Effector memory CD8-positive, alpha-beta T cell (primary cell): Measurements from ENCODE around the gene GCH1.
A peak's percentile ranks its signal among the peaks of the same experiment; 100 is the strongest.
"Not testable (repeated sequence)": the region's sequence is repeated elsewhere in the genome, so short reads cannot be mapped to it uniquely, and the experiment has no call there.

Experiments
- ATAC-seq: fragments of 150-1000 bp; cut with Tn5 transposase; replicated peaks from 2 replicates; pipeline ENCODE4 v1.10.0; 2021; ENCODE audit warnings: mild to moderate bottlenecking, moderate library complexity
- DNase-seq, 3 experiments: peaks; one replicate each; pipeline ENCODE4 v3.0.0; 2021
- H3K27ac Mint-ChIP-seq, 2 donors: one replicate each; pipeline ENCODE4 v1.8.0; 2022; ENCODE audit warnings: mild to moderate bottlenecking in 2 of 2, mixed read lengths in 2 of 2, moderate library complexity in 2 of 2
- H3K27me3 Mint-ChIP-seq, 2 donors: one replicate each; pipeline ENCODE4 v1.8.0; 2022; ENCODE audit warnings: mixed read lengths in 2 of 2
- H3K36me3 Mint-ChIP-seq: one replicate; pipeline ENCODE4 v1.8.0; 2022; ENCODE audit warnings: mild to moderate bottlenecking, moderate library complexity, mixed read lengths; ENCODE audit not compliant: insufficient read depth
- H3K4me1 Mint-ChIP-seq, 2 donors: one replicate each; pipeline ENCODE4 v1.8.0; 2022; ENCODE audit warnings: low read depth in 2 of 2, mixed read lengths in 2 of 2
- H3K4me3 Mint-ChIP-seq, 2 donors: one replicate each; pipeline ENCODE4 v1.8.0; 2022; ENCODE audit warnings: mild to moderate bottlenecking in 2 of 2, mixed read lengths in 2 of 2, moderate library complexity in 2 of 2
- H3K9me3 Mint-ChIP-seq, 2 donors: one replicate each; pipeline ENCODE4 v1.8.0; 2022; ENCODE audit warnings: mixed read lengths in 2 of 2

The GCH1 gene

GRCh38 chr14:54897809-54898555 is 4.6 kb downstream of the GCH1 start:
- H3K27me3 Mint-ChIP-seq, H3K9me3 Mint-ChIP-seq, ATAC-seq, DNase-seq, H3K4me3 Mint-ChIP-seq: not testable (repeated sequence)
- peaks cover 40% of the 10 kb centered on the region for H3K36me3 Mint-ChIP-seq
- H3K27ac Mint-ChIP-seq, result peak overlapping the region in 1 of 2 donors; percentile 60
- peaks cover 22 to 32% of the 10 kb centered on the region in 2 donors for H3K4me1 Mint-ChIP-seq

- DNase-seq (no peak), ATAC-seq (no peak)
- H3K36me3 Mint-ChIP-seq, result peaks cover 18% of the 10 kb centered on the region
- H3K4me3 Mint-ChIP-seq, result no peak overlapping the region
- no peak overlapping the region for H3K27ac Mint-ChIP-seq
- H3K27me3 Mint-ChIP-seq, result no peaks in the 10 kb centered on the region
- no peaks in the 10 kb centered on the region for H3K9me3 Mint-ChIP-seq
- H3K4me1 Mint-ChIP-seq, result peaks cover 26 to 32% of the 10 kb centered on the region in 2 donors
Observed at GRCh38 chr14:54895683-54896082, 6.9 kb downstream of the GCH1 start.

- Mint-ChIP-seq H3K4me1 (peaks cover 23 to 28% of the 10 kb centered on the region in 2 donors), H3K4me3 (no peak overlapping the region), H3K27ac (no peak overlapping the region), H3K36me3 (peaks cover 18% of the 10 kb centered on the region), H3K27me3 (no peaks in the 10 kb centered on the region), H3K9me3 (no peaks in the 10 kb centered on the region)
- ATAC-seq (no peak), DNase-seq (no peak)
Observed at GRCh38 chr14:54894995-54895394, 7.6 kb downstream of the GCH1 start.

- H3K4me3 Mint-ChIP-seq, result no peak overlapping the region
- H3K27me3 Mint-ChIP-seq, result no peaks in the 10 kb centered on the region
- ATAC-seq (peak; percentile 81), DNase-seq (peak in 2 of 3 experiments; percentile 26 to 32)
- no peaks in the 10 kb centered on the region for H3K9me3 Mint-ChIP-seq
- H3K27ac Mint-ChIP-seq, result no peak overlapping the region
- H3K36me3 Mint-ChIP-seq, result peaks cover 18% of the 10 kb centered on the region
- H3K4me1 Mint-ChIP-seq, result peaks cover 28 to 32% of the 10 kb centered on the region in 2 donors
Observed at GRCh38 chr14:54893151-54893760, 9.4 kb downstream of the GCH1 start.

GRCh38 chr14:54891471-54892245 is 11.0 kb downstream of the GCH1 start:
- ATAC-seq (no peak), DNase-seq (no peak)
- Mint-ChIP-seq H3K27ac (no peak overlapping the region), H3K36me3 (peaks cover 7% of the 10 kb centered on the region), H3K4me3 (no peak overlapping the region), H3K4me1 (peaks cover 32 to 35% of the 10 kb centered on the region in 2 donors), H3K9me3 (no peaks in the 10 kb centered on the region), H3K27me3 (no peaks in the 10 kb centered on the region)

GRCh38 chr14:54890788-54891187 is 11.8 kb downstream of the GCH1 start:
- H3K27ac Mint-ChIP-seq, result peak overlapping the region in 1 of 2 donors; percentile 47
- DNase-seq, result no peak
- peaks cover 31 to 37% of the 10 kb centered on the region in 2 donors for H3K4me1 Mint-ChIP-seq
- no peaks in the 10 kb centered on the region for H3K27me3 Mint-ChIP-seq
- H3K4me3 Mint-ChIP-seq, result no peak overlapping the region
- H3K9me3 Mint-ChIP-seq, result no peaks in the 10 kb centered on the region
- H3K36me3 Mint-ChIP-seq, result peaks cover 10% of the 10 kb centered on the region
- no peak for ATAC-seq

GRCh38 chr14:54889919-54890318 is 12.7 kb downstream of the GCH1 start:
- ATAC-seq (no peak), DNase-seq (no peak)
- peaks cover 29 to 32% of the 10 kb centered on the region in 2 donors for H3K4me1 Mint-ChIP-seq
- peaks cover 12% of the 10 kb centered on the region for H3K36me3 Mint-ChIP-seq
- no peak overlapping the region for H3K4me3 Mint-ChIP-seq
- H3K9me3 Mint-ChIP-seq, result no peaks in the 10 kb centered on the region
- no peaks in the 10 kb centered on the region for H3K27me3 Mint-ChIP-seq
- peak overlapping the region in 1 of 2 donors; percentile 26 for H3K27ac Mint-ChIP-seq

- Mint-ChIP-seq H3K27me3 (no peaks in the 10 kb centered on the region), H3K4me3 (peak overlapping the region; percentile 84 to 89), H3K27ac (peak overlapping the region; percentile 92 to 97), H3K36me3 (peaks cover 31% of the 10 kb centered on the region), H3K9me3 (no peaks in the 10 kb centered on the region), H3K4me1 (peaks cover 25 to 41% of the 10 kb centered on the region in 2 donors)
- no peak for DNase-seq
- ATAC-seq, result no peak
Observed at GRCh38 chr14:54882521-54882920, 20.1 kb downstream of the GCH1 start.

- Mint-ChIP-seq H3K27ac (peak overlapping the region; percentile 92 to 97), H3K4me1 (peaks cover 25 to 39% of the 10 kb centered on the region in 2 donors), H3K9me3 (no peaks in the 10 kb centered on the region), H3K36me3 (peaks cover 31% of the 10 kb centered on the region), H3K27me3 (no peaks in the 10 kb centered on the region), H3K4me3 (peak overlapping the region; percentile 84 to 89)
- ATAC-seq (peak; percentile 69), DNase-seq (no peak)
Observed at GRCh38 chr14:54881761-54882401, 20.7 kb downstream of the GCH1 start.

- H3K4me3 Mint-ChIP-seq, result peak overlapping the region; percentile 84 to 89
- peaks cover 29% of the 10 kb centered on the region for H3K36me3 Mint-ChIP-seq
- DNase-seq (no peak), ATAC-seq (peak; percentile 70)
- peaks cover 20 to 39% of the 10 kb centered on the region in 2 donors for H3K4me1 Mint-ChIP-seq
- no peaks in the 10 kb centered on the region for H3K9me3 Mint-ChIP-seq
- H3K27me3 Mint-ChIP-seq, result no peaks in the 10 kb centered on the region
- peak overlapping the region; percentile 92 to 97 for H3K27ac Mint-ChIP-seq
Observed at GRCh38 chr14:54881235-54881760, 21.3 kb downstream of the GCH1 start.

GRCh38 chr14:54877703-54878021 is 25.0 kb downstream of the GCH1 start:
- Mint-ChIP-seq H3K9me3 (no peaks in the 10 kb centered on the region), H3K36me3 (peaks cover 23% of the 10 kb centered on the region), H3K27ac (no peak overlapping the region), H3K4me3 (no peak overlapping the region), H3K27me3 (no peaks in the 10 kb centered on the region), H3K4me1 (peaks cover 22 to 43% of the 10 kb centered on the region in 2 donors)
- DNase-seq, result no peak
- no peak for ATAC-seq

GRCh38 chr14:54877015-54877702 is 25.5 kb downstream of the GCH1 start:
- Mint-ChIP-seq H3K4me1 (peaks cover 21 to 38% of the 10 kb centered on the region in 2 donors), H3K4me3 (no peak overlapping the region), H3K27ac (no peak overlapping the region), H3K9me3 (no peaks in the 10 kb centered on the region), H3K27me3 (no peaks in the 10 kb centered on the region), H3K36me3 (peaks cover 23% of the 10 kb centered on the region)
- no peak for ATAC-seq
- DNase-seq, result no peak
